ENCODE results near the gene ASAP3.

Gene ASAP3

DNA sequence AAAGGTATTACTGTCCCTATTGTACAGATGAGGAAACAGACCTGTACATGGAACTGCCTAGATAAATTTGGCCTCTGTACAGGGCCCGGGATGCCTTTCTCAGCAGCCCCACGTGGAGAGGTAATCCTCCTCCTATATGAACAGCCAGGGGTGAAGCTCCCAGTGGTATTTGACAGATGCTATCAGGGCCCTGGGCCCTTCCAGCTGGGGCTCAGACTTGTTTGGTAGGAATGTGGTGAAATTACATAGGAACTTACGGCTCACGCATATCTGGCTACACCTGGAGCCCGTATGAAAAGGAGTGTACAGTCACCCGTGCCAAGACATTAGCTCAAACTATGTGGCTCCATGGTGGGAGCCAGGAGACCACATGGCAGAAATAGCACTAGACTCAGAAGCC is 34.7 kb downstream of the ASAP3 start:
- DNase-seq (ENCODE audit: low read depth, low spot score) = no peak

DNA sequence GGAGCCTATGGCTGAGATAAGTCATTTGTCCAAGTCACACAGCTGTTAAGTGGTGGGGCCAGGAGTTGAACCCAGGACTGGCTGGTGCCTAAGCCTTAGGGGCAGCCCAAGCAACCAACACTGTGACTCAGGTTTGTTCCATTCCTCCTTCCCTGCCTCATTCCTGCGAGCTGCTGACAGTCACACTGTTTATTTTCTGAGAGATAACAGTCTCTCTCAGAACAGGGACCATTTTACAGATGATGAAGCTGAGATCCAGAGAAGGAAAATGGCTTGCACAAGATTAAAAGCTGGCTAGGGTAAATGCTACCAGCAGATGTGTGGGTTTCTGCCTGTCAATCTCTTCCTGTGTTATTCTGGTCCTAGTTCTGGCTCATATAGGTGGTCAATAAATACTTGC is 35.1 kb downstream of the ASAP3 start:
- DNase-seq (ENCODE audit: low read depth, low spot score) = no peak

DNA sequence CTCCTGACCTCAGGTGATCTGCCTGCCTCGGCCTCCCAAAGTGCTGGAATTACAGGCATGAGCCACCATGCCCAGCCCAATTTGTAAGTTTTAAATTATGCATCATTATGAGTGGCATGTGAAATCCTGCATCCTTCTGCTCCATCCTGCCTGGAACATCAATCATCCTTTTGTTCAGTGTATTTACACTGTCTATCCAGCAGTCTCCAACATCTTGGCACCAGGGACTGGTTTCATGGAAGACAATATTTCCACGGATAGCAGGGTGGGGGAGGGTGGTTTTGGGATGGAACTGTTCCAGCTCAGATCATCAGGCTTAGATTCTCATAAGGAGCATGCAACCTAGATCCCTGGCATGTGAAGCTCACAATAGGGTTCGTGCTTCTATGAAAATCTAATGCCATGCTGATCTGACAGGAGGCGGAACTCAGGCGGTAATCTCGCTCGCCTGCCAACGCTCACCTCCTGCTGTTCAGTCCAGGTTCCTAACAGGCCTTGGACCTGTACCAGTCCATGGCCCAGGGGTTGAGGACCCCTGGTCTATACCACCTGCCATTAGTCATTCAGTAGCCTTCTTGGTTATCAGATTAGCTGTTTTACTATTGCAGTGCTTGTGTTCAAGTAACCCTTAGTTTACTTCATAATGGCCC is 37.2 kb downstream of the ASAP3 start:
- no peak for DNase-seq (ENCODE audit: low read depth, low spot score)

DNA sequence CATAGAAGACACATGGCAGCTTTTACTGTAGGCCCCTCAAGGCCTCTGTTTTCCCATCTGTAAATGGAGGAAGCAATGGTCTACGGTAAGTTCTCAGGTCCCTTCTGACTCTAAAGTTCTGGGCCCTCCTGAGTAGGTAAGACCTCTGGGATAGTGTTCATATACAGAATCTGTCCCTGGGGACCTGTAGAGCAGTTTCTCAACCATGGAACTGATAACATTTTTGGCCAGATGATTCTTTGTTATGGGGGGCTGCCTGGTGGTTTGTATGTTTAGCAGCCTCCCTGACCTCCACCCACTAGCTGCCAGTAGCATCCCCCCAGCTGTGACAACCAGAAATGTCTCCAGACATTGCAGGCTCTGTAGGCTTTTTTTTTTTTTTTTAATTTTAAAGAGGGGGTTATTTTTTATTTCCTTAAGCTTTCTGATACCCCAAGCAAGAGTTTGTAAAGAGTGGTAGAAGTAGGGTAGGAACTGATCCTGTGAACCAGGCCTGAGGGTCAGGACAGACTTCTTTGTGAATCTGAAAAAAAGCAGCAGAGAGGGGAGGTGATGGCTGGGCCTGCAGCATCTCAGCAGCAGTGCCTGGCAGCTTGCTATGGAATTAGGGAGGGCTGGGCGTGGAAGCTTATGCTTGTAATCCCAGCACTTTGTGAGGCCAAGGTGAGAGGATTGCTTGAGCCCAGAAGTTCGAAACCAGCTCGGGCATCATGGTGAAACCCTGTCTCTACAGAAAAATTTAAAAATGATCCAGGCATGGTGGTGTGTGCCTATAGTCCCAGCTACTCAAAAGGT is 39.2 kb downstream of the ASAP3 start:
- no peak for DNase-seq (ENCODE audit: low read depth, low spot score)

DNA sequence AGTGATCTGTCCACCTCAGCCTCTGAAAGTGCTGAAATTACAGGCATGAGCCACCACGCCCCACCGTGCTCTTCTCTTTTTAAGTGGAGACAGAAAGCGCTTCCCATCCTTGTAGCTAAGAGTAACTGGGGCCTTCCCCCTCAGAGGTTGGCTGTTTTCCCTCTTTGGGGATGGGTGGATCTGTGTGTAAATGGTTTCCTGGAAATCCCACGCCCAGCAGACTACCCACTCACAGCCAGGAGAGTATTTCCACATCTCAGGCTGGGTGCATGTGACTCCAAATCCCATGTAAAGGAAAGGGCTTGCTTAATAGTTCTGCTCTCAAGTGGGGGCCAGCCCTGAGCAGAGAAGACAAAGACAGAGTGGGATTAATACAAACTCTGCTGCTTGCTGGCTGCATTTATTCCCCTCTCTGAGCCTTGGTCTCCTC is 39.9 kb downstream of the ASAP3 start:
- DNase-seq (ENCODE audit: low read depth, low spot score) = no peak

DNA sequence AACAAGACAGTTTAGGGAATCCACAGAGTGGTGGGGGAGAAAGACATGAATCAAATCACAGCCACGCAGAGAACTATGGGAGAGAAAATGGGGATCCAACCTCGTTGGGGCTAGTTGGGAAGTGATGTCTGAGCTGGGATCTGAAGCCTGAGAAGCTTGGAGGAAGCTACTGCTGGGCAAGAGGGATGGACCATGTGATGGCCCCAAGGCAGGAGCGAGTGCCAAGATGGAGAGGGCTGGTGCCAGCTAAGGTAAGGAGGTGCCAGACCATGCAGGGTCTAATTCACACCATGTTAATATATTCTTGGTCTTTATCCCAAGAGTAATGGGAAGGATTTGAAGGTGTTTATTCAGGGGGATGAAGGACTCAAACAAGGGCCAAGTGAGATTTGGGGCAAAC is 41.2 kb downstream of the ASAP3 start:
- no peak for DNase-seq (ENCODE audit: low read depth, low spot score)

DNA sequence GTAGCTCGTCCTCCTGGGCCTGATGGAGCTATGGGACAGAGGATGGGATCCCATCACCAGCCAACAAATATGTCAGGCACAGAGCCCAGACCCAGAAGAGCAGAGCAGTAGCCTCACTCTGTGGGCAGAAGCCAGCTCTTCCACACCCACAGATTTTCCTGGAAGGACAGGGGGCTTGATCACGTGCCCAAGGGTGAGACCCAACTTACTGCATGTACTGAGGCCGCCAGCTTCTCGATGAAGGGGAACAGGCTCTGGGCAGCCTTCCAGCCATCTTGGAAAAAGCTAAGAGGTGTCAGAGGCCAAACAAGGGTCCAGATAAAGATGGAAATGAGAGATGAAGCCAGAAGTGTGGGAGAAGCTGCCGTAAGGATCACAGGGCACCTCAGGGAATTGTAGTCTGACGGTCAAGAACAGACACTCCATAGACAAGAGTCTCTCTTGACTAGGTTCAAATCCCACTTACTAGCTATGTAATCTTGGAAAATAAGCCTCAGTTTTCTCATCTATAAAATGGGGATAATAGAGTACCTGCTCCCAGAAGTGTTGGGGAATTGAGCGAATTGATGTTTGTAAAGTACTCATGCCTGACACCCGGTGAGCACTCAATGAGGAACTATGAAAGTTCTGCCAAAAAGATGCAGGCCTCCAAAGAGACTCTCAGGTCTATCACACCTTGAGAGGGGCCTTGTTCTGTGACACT is 42.4 kb downstream of the ASAP3 start:
- DNase-seq (ENCODE audit: low read depth, low spot score) = no peak

DNA sequence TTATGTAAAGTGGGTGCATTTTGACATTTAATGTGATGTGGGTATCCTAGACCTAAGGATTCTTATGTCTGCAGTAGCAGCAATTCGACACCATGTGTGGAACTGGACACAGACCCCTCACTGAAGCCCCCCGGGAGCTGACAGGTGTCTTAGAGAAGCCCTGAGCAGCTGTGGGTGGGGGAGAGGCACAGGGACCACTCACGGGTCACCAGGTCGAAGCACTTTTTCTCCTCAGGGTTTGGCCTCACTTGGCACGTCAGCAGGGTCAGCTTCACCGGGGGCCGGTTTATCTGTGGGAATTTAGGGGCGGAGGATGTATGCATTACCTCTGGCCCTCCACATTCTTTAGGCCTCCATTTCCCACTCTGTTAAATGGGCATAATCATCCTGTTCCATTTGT is 45.4 kb downstream of the ASAP3 start:
- no peak for DNase-seq (ENCODE audit: low read depth, low spot score)

DNA sequence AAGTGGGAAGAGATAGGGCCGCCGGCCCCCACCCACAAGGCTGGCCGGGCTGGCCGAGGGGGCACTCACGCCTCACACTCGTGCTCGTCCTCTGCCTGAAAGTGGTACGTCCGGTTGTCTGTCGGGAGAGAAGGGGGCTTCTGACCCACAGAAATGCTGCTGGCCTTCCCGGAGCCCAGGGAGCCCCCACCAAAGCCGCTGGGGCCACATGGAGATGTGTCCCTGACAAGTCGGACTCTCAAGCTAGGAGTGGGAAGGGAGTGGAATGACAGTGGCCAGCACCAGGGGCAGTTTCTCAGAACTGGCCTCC is 46.7 kb downstream of the ASAP3 start:
- DNase-seq (ENCODE audit: low read depth, low spot score) = no peak

DNA sequence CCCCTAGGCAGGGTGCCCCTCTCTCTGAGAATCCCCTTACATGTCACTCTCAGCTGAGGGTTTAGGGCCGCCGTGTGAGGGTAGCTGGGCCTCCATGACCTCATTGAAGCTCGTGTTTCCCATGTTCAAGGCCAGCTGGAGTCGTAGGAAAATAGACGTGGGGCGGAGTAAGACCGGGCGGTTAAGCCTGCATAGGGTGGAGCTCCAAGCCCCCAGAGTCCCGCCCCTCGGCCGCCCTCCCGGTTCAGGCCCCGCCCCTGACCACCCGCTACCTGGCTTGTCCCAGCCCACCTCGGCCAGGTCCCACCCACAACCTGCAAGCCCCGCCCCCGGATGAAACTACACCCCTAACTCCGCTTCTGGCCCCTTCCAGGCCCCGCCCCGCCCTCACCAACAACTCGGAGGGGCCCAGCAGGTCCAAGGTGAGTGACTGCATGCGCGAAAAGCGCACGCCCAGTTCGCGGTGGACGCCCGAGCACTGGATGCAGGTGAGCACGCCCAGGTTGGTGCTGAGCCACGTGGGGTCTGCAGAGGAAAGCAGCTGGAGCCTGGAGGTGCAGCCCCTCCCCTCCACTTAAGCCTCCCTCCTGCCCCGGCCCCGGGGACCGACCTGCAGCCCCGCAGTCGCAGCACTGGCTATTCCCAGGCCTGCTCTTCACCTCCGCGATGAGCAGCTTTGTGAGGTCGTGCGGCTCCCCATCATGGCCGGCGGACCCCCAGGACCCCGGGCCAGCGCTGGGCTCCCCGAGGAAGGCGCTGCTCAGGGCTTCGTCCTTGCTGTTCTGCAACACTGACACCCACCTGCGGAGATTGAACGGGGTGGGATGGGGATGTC is 47.2 kb downstream of the ASAP3 start:
- DNase-seq (ENCODE audit: low read depth, low spot score) = no peak

DNA sequence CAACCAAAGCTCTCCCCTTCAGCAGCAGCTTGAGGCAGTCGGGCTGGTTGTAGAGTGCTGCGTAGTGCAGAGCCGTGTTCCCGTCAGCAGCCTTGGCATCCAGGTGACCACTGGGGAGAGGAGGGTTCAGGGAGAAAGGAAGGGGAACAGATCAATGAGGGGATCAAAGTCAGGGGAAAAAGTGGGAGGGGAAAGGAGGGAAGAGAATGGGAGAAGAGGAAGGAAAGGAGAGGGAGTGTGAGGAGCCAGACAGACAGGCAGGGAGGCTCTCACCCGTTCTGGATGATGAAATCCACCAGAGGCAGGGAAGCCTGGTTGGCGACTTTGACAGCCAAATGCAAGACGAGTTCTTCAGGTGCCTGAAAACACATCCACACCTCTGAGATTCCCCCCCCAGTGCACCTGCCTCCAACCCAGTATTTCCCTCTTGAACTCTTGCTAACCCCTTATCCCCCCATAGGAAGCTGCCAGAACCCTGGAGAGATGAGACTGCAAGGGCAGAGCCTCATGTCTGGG is 49.7 kb downstream of the ASAP3 start:
- DNase-seq (ENCODE audit: low read depth, low spot score) = no peak

DNA sequence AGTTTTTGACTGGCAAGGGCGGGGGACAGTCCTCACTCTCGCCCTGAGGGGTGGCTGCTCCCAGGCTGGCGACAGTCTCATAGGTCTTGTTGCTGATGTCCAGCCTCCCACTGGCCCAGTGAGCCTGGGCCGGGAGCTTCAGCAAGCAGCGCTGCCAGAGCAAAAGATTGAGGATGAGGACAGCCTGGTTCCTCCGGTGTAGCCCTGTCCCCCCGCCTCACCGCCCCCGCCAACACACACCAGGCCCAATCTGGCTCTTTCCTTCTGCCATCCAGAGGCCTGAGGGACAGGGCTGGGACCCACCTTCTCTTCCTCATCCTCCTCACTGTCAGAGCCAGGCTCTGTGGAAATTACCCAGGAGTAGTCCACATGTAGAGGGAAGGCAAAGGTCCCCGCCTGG is 50.9 kb downstream of the ASAP3 start:
- DNase-seq (ENCODE audit: low read depth, low spot score) = no peak

DNA sequence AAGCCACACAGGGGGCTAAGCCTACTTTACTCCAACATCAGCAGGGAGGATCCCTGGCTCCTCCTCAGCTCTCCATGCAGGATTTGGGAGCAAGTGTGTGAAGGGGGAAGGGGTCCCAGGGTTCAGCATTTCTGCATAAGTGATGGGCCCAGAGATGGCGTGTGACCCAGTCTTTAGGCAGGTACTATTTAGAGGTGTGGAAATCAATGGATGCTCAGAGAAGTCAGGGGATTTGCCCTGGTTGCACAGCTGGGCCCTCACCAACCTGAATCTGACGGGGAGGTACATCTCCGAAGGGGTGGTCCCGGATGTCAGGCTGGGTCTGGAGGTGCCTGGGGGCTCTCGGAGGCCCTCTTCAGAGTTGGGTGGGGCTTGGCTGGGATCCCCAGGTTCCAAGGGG is 52.5 kb downstream of the ASAP3 start:
- DNase-seq (ENCODE audit: low read depth, low spot score) = no peak

DNA sequence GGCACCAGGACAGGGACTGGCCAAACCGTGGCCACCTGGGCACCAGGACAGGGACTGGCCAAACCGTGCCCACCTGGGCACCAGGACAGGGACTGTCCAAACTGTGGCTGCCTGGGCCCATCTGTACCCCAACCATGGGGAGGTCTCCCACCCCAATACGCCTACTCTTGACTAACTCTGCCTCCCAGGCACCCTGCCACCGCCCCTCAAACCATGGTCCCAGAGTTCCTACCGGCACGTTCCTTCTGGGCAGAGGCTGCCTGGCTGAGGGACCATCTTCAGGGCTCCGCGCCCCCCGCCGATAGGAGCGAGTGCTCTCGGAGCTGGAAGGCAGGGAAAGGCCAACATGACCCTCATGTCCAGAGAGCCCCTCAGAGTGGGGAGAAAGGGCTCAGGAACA is 53.2 kb downstream of the ASAP3 start:
- no peak for DNase-seq (ENCODE audit: low read depth, low spot score)

DNA sequence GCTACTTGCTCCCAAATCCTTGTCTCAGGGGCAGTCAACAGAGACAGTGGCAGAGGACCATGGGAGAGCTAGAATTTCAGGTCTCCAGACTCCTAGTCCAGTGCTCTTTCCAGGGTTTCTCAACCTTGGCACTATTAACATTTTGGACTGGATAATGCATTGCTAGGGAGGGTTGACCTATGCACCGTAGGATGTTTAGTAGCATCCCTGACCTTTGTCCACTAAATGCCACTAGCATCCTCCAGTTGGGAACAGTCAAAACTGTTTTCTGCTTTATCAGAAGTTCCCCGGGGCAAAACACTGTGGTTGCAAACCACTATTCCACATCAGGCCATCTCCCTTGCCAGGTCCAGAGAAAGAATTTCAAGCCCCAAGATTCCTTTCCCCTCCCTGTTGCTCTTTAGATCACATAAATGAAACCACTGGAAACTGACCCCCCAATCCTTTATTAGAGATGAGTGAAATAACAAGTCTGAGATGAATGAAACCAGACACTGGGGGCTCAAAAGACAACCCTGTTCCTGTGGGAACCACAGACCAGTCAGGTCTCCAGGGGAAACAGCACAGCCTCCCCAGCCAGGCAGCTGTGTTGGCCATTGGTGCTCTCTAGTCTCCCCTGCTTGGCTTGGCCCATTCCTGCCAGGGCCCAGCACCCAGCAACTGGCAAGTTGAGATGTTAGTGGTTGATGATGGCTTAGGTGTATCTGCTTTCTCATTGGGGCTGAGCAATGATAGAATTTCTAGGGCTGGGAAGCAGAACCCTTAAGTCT is 55.7 kb downstream of the ASAP3 start:
- DNase-seq (ENCODE audit: low read depth, low spot score) = no peak

DNA sequence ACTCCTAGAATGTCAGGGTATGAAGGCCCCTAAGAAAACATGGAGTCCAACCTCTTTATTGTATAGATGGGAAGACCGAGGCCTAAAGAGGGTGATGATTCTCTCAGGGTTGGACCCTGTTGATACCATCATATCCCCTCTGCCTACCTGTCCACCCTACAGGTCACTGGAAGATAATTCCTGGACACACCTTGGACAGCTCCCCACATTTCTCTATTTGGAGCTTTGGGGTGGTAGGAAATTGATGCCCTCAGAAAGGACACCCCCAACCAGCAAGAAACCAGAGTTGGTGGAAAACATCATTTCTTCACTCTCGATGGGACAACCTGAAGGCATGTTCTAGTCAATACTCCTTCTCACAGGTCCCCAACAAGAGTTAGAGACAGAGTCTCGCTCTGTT is 56.4 kb downstream of the ASAP3 start:
- no peak for DNase-seq (ENCODE audit: low read depth, low spot score)

DNA sequence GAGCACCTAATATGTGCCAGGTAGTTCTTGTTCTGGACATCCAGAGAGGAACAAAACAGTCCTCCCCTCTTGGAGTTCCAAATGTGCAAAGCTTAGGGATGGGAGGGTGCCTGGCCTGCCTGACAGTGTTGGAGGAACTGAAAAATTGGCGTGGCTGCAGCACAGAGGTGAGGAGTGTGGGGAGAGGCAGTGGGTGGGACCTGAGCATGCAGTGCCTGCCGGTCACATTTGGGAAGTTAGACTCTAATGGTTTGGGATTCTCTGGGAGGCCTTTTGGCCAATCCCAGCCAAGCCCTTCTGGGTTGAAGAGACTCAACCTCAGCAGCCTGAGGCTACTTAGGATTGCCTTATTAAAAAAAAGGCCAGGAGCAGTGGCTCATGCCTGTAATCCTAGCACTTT is 57.2 kb downstream of the ASAP3 start:
- DNase-seq (ENCODE audit: low read depth, low spot score) = no peak

DNA sequence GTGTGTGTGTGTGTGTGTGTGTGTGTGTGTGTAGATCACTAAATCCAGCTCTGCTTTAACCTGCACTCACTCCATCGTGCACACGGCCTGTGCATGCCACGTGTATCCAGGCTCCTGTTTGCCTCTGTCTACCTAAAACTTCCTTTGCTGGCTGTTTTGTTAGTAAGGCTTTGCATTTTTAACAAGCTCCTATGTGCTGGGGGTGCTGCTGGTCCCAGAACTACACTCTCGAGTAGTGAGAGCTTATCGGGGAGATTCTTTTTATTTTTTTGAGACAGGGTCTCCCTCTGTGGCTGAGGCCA is 58.8 kb downstream of the ASAP3 start:
- DNase-seq (ENCODE audit: low read depth, low spot score) = no peak

DNA sequence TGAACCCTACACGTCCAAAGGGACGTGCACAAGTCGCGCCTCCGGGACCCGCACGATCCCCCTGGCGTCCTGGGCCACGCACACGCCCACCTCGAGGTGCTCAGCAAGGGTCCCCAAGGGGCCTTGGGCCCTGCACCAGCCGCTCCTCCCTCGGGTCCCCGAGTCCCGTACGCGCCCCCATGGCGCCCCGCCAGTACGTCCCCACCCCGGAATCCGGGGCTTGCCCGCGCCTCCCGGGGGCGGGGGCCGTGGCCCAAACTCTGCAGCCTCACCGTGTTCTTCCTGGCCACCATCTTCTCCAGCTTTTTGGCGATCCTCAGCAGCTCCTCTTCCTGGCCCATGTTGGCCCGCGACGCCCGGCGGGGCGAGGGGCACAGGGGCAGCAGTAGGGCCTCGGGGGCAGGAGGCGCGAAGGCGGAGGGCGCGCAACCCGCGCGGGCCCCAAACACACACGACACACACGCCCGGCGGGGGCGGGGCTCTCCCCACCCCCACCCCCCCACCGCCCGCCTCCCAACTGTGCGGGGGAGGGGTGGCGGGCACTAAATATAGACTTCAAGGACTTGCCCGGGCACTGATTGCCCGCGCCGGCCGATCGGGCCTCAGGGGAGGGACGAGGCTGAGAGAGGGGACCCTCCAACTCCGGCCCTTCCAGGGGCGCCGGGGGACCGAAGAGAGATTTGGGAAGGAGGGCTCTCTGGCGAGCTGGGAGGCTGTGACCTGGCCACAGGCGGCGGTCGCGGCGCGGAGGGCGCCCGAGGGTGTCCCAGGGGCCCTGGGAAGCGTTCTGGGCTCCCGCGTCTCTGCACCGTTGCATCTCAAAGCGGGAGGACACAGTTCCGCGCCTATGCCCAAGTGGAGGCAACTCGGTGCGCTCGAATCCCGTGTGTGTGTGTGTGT is 59.4 kb downstream of the ASAP3 start, which contains the start of gene TCEA3:
Gene TCEA3 (minus strand): TSS at position 456 of the 900 bp plus-strand sequence. CDS start 115 bp downstream, at position 341.
- no peak for DNase-seq (ENCODE audit: low read depth, low spot score)

Measured in activated naive CD8-positive, alpha-beta T cell treated with anti-CD3 and anti-CD28 coated beads, Interleukin-2, amount 50 U/mL, for 16 hours (primary cell).